ENCODE measurements around the gene ZNF692.

ZNF692 gene

DNA sequence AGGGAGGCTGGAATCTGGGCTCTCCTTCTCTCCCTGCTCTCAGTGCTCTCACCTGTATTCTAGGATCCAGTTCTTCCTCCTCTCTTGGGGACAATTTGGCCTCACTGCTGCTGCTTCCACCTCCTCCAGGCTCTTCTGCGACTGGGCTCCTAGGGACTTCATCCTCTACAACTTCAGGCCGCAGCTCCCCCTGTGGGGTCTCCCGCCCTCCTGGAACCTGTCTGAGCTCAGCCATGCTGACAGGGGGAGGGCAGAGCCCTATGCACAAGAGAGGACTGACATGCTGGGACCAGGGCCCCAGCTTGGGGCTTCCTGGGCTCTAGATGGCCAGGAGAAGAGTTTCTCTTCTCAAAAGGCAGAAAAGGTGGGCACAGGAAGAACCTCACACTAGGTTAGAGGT lies 34.2 kb downstream of the ZNF692 start:
- DNase-seq, result no peak

GRCh38 chr1:248824301-248824700 lies 34.6 kb downstream of the ZNF692 start:
- DNase-seq, result peak; percentile 22

- DNase-seq, result no peak
Measured at GRCh38 chr1:248823517-248824001, 35.3 kb downstream of the ZNF692 start.

DNA sequence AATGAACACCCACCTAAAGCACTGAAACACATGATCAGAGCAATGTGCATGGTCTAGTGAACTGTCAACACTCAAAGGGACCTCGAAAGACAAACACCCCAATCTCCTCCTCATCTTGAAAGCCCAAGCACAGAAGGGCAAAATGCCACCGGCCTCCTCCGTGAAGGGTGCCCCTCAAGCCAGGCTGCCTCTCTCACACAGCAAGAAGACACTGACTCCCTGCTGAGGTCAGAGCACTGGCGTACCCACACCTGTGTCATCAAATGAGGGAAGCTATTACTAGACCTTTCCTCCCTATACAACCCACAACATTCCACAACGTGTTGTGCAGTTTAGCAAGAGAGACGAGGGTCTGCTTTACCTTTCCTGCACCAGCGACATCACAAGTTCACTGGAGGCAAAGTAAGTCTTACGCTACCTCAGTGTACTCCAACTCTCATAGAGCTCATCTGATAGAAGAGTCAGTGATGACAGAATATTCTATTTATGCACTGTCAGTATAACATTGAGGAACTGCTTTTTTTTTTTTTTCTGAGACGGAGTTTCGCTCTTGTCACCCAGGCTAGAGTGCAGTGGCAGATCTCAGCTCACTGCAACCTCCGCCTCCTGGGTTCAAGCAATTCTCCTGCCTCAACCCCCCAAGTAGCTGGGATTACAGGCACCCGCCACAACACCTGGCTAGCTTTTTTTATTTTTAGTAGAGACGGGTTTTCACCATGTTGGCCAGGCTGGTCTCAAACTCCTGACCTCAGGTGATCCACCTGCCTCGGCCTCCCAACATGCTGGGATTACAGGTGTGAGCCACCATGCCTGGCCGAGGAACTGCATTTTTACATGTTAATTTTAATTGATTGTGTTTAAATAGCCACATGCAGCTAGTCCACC lies 36.5 kb downstream of the ZNF692 start:
- DNase-seq, result no peak

GRCh38 chr1:248821641-248822040 lies 37.2 kb downstream of the ZNF692 start:
- DNase-seq, result no peak

GRCh38 chr1:248821101-248821500 lies 37.8 kb downstream of the ZNF692 start:
- peak; percentile 17 for DNase-seq

DNA sequence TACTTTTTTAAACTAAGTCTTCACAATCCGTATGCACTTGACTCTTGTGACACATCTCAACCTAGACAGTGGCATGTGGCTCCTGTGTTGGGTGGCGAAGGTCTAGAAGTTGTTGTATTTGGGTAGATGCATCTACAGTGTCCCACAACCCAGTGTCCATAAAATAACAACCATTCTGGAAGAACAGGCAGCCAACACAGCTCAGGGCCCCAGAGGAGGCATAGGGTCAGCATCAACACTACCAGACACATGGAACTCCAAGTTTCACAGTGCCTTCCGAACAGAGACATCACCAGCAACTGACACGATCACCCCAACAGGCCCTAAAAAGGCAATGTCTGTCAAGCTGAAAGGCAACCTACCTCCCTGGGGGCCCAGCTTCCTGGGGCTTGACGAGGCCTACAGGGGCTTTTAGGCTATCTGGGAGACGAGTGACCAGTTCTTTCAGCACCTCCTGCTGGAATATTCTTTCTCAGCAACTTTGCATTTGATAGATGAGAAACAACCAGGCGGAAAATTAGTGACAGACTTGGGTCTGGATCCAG lies 38.8 kb downstream of the ZNF692 start:
- peak; percentile 14 for DNase-seq

DNA sequence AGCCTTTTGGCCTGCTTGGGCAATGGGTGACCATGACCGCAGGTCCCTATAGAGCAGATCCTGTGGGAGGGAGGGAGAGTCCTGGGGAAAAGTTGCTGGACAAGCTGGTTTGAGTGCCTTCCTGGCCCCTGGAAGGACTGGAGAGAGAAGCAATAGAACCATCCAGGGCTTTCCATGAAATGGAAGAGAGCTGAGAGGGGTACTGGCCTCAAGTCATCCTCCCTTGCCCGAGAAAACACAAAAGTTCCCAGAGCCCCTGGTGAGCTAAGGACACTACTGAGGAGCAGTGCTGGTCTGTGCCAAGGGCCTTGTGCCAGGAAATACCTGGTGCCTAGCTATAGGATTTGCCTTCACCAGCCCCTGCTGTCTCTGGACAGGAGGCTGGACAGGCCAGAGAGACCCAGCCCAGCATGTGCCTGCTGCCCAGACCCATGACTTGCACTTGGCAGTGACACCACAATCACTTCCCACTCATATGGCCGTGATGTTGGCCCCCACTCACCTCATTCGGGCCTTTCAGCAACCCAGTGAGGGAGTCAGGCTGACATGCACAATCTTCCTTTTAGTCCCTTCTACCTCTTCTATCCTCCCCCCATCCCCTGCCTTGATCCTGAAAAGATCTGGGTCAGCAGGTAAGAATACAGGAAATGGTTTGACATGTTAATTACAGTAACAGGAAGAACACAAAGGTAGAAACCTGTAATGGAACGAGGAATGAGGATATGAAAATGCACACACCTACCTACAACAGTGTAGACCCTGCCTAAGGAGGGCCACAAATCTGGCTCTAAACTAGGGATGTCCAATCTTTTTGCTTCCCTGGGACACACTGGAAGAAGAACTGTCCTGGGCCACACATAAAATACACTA lies 40.1 kb downstream of the ZNF692 start:
- no peak for DNase-seq

DNA sequence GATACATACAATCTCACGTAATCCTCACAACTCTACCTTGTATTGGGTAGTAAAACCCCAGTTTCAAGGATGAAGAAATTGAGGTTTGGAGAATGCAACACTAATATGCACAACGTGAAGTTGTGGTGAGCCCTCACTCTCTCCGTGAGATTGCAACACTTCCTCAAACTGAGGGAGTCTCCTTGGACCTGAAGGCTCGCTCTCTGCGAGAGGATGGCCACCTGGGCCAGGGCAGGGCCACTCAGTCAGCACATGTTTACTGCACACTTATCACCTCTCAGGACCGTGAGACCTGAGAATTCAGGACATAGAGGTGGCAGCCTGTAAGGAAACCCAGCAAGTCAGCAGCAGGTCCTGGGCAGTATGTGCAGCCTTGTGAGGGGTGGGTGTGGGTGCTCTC lies 41.8 kb downstream of the ZNF692 start:
- DNase-seq, result no peak

DNA sequence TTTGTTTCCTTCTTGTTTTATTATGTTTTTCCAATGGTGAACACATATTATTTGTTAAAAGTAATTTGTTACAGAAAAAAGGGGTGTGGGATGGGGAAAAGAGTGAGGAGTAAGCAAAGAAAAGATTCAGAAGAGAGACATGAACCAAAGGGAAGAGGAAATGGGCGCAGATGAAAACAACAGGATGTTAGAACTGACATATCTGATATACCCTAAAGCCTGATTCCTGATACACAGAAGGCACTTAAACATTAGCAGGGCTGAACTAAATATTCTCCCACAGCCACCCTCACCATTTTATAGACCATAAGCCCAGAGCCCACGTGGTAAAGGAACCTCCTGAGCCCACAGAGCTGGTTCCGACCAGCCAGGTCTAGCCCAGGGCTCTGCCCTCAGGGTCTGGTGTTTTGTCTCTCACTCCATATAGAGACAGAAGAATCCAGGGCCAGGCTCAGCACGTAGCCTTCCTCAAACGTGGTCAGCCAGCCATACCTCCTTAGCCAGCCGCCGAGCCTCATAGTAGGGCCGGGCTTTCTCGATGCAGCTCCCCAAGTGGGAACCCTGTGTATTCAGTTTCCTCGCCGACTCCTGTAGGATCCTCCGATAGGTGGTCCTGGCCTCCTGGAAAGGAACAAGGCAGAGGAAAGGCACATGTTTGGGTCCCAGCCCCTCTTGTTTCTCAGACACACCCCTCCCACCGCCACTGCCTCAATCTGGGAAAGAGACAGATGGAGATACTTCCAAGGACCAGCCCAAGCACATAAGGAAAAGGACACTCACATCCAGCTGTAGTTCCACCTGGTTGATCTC lies 42.6 kb downstream of the ZNF692 start:
- no peak for DNase-seq

DNA sequence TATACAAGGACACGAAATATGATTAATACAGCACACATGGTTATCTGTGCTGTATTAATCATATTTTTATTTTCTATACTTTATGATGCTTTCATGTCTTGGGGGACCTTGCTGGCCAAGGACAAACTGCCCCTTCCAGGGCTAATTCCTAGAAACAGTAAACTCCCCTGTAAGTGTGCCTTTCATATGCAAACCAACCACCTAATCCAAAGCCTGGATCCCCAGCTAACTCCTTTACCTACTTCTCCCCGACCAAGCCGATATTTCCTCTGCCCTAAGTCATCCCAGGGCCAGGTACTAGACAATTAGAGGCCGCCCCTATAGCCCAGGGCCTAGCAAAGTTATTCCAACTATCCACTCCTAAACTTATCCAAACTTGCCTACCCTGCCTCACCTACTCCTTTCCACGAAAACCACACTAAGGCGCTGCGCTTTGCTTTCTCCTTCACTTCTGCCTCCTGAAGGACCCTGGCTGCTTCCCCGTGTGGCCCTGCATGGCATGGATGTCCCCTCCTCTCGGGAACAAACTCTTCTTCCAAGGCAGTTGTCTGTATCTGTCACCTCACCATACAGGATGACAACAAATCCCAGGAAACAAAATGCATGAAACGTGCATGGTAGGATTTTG lies 43.4 kb downstream of the ZNF692 start:
- DNase-seq, result no peak

- DNase-seq, result no peak
Measured at GRCh38 chr1:248814351-248814750, 44.5 kb downstream of the ZNF692 start.

DNA sequence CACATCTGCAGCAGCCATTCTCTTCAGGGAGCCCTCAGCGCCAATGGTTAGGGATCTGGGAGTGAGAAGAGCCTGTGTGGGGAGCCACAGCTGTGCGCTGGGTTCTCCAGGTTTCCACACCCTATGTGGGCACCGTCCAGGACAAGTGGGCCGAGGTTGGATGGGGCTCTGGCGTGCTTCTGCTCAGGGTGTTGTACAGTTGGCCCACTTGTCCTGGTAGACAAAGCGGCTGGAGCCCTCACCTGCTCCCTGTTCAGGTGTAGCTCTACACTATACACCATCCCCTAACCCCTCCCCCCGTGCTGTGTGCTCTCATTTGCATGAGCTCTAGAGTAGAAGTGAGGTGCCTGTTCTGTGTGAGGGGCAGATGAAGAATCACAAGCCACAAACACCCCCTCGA lies 45.3 kb downstream of the ZNF692 start:
- DNase-seq, result no peak

DNA sequence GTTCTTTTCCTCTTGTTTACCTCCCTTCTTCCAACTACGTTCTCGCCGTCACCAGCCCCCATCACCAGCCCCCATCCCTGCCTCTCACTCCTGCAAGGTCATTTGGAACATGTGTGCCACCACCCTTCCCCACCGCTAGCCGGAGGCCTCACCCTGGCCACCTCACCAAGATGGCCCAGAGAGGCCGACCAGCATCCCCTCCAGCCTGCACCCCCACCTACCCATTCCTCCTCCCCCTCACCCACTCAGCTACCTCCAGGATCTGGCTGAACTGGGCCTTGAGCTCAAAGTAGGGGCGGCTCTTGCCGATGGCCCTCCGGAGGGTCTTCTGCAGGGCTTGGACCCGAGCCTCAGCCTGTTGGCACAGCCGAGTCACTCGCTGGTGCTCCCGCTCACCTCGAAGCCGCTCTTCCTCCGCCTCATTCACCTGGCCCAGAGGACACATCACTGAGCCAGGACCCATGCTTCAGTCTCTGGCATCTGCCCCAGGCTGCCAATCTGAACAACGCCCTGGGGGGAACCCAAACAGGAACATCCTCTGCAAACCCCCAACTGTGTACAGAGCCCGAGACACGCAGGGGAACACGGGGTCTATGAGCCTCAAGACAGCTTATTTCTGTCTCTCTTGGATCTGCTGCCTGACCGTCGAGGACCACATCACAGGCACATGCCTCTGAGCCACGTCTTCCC lies 46.0 kb downstream of the ZNF692 start:
- DNase-seq, result no peak

- no peak for DNase-seq
Measured at GRCh38 chr1:248811514-248812490, 47.1 kb downstream of the ZNF692 start.

GRCh38 chr1:248810727-248811513 lies 48.0 kb downstream of the ZNF692 start:
- DNase-seq, result no peak

DNA sequence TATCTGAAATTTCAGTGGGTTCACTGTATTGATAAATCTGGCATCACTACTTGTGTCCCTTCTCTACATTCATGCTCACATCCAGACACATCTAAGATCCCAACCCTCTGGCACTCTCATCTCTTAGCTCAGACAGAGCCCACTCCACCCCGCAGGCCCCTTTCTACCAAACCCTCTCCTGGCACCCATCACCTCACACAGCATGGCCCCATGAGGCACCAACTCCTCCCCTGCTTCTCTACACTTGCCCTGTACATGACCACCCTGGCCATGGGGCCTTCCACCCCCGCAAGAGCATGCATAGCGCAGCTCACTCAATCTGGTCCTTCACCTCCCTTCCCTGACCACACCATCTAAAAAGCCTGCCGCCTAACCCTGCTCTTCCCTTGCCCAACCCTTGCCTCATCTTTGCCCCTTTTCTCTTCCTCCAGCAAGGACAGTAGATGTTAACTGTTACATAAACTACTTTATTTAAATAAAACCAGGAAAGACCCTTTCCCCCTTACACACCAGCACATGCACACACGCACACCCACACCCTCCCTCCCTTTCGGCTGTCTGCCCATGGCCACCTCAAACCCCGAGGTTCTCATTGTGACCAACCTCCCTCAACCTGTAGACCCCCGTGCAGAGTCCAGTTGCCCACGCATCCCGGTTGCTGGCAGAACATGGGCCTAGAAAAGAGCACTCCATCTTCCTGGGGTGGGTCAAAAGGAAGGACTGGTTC lies 48.7 kb downstream of the ZNF692 start:
- no peak for DNase-seq

- no peak for DNase-seq
Measured at GRCh38 chr1:248808876-248809275, 50.0 kb downstream of the ZNF692 start.

Data from activated CD4-positive, CD25-positive, alpha-beta regulatory T cell treated with anti-CD3 and anti-CD28 coated beads, Interleukin-2, amount 50 U/mL, for 72 hours (primary cell).